Mucosa of descending colon (tissue), 3 donors: ENCODE results near the gene SDE2. TPM values are rescaled to one million over a fixed set of nuclear protein-coding genes. Genes with fewer than 3 reads are reported as not detected.

Experiments used
- ATAC-seq: fragments of 200-7000 bp; cut with Tn5 transposase; one replicate; pipeline ENCODE4 v1.9.1; 2020; ENCODE audit warnings: mild to moderate bottlenecking, moderate library complexity
- DNase-seq, 3 donors: peaks; one replicate each; pipeline ENCODE4 v3.0.0-alpha.2; 2020
- H3K36me3 ChIP-seq: fragments of 200-600 bp; one replicate; pipeline ENCODE4 v1.8.0; 2021; ENCODE audit warnings: low read depth, mild to moderate bottlenecking
- H3K4me1 ChIP-seq: fragments of 200-600 bp; one replicate; pipeline ENCODE4 v1.8.0; 2021; ENCODE audit warnings: low read depth, mild to moderate bottlenecking
- H3K4me3 ChIP-seq: fragments of 200-600 bp; one replicate; pipeline ENCODE4 v1.8.0; 2021; ENCODE audit warnings: mild to moderate bottlenecking
- H3K9me3 ChIP-seq: fragments of 200-600 bp; one replicate; pipeline ENCODE4 v1.8.0; 2021; ENCODE audit warnings: mild to moderate bottlenecking
- CTCF ChIP-seq: fragments of 200-600 bp; IDR thresholded peaks from one replicate; pipeline ENCODE4 v1.8.0; 2022; ENCODE audit warnings: antibody characterized with exemption, mild to moderate bottlenecking
- intact Hi-C, 2 donors: fragments of 100-400 bp; cut with DNase I in 1 of 2; cut with micrococcal nuclease in 1 of 2; formaldehyde crosslinking; loops; one replicate each; pipeline versions ENCODE4 v1.11.0 to v1.11.1; 2022; cut with DNase I, micrococcal nuclease
- long read RNA-seq, 2 donors: library from polyadenylated mRNA; unstranded; transcript quantifications; one replicate each; pipeline ENCODE4 v2.0.0, GENCODE V29; 2019 to 2021
- total RNA-seq, 3 donors: library from RNA; stranded (reverse); fragmentation: NEBNext Ultra II Directional in 2 of 3; extraction: Animal tissue kit (Norgen Biotek cat#: 25700) in 2 of 3; gene quantifications; one replicate each; pipeline versions ENCODE4 v1.2.1 to v1.2.4, GENCODE V29; 2021 to 2023
- donor health status: DM: no; HTN: no; CAD: no; lungs with moderate emphysema.
- donor health status: DM: no; HTN: no; CAD: no.
- donor health status: DM: no; HTN: yes; CAD: no.

The SDE2 gene
- total RNA-seq = 10 to 100 TPM; 14.1 to 21.0 (median 15.0) TPM
- long read RNA-seq, donor 1, transcript SDE2-201 (7 exons, 3,975 nt) = major isoform, 8 of 10 reads
- long read RNA-seq, donor 1, partial matches to known transcripts = 1 of 10 reads
- long read RNA-seq, donor 1, other reads (novel, unspliced or antisense) = 1 of 10 reads
- long read RNA-seq, donor 2, partial matches to known transcripts = 0 of 4 reads
- long read RNA-seq, donor 2, other reads (novel, unspliced or antisense) = 1 of 4 reads

- Histone ChIP-seq H3K4me1 (peaks cover 34% of the 10 kb centered on the region), H3K36me3 (peaks cover 8% of the 10 kb centered on the region), H3K9me3 (no peaks in the 10 kb centered on the region), H3K4me3 (peak within 1 kb of the TSS; percentile 52)
- no peak for TF ChIP-seq CTCF
- ATAC-seq = peak; percentile 98
- intact Hi-C loops = no loop called here
- peak; percentile 100 for DNase-seq
These were observed at the start of gene SDE2 for GRCh38 chr1:225999227-225999911. Gene SDE2, minus strand, starts transcription at chr1:225999343. Its CDS starts 31 bp downstream, at chr1:225999312.

- no peaks in the 10 kb centered on the region for H3K4me1 ChIP-seq
- intact Hi-C loops = no loop called here
- H3K9me3 ChIP-seq = no peaks in the 10 kb centered on the region
- no peaks in the 10 kb centered on the region for H3K36me3 ChIP-seq
- H3K4me3 ChIP-seq = no peak overlapping the region
- DNase-seq (no peak), ATAC-seq (no peak)
- TF ChIP-seq CTCF = no peak
These were observed 49.7 kb upstream of the SDE2 start for GRCh38 chr1:226048886-226049285.

- no peaks in the 10 kb centered on the region for H3K36me3 ChIP-seq
- no peaks in the 10 kb centered on the region for H3K9me3 ChIP-seq
- no peaks in the 10 kb centered on the region for H3K4me1 ChIP-seq
- no peak for TF ChIP-seq CTCF
- H3K4me3 ChIP-seq = no peak overlapping the region
- intact Hi-C loops = no loop called here
- ATAC-seq (peak; percentile 11), DNase-seq (no peak)
These were observed 48.4 kb upstream of the SDE2 start for GRCh38 chr1:226047495-226047894.

GRCh38 chr1:226046240-226046639 is 47.1 kb upstream of the SDE2 start:
- DNase-seq = no peak
- TF ChIP-seq CTCF = no peak
- Histone ChIP-seq H3K9me3 (no peaks in the 10 kb centered on the region), H3K4me1 (no peaks in the 10 kb centered on the region), H3K4me3 (no peak overlapping the region), H3K36me3 (no peaks in the 10 kb centered on the region)
- intact Hi-C loops = no loop called here
- ATAC-seq = peak; percentile 92

- no peak for TF ChIP-seq CTCF
- ATAC-seq (no peak), DNase-seq (no peak)
- no peaks in the 10 kb centered on the region for H3K9me3 ChIP-seq
- H3K4me1 ChIP-seq = peaks cover 2% of the 10 kb centered on the region
- no peaks in the 10 kb centered on the region for H3K36me3 ChIP-seq
- no peak overlapping the region for H3K4me3 ChIP-seq
- intact Hi-C loops = no loop called here
These were observed 45.5 kb upstream of the SDE2 start for GRCh38 chr1:226044514-226045101.
